Left lung (tissue), 14 donors: ENCODE results near the gene SLC45A2. TPM values are rescaled to one million over a fixed set of nuclear protein-coding genes. Genes with fewer than 3 reads are reported as not detected.
"Not testable (repeated sequence)": the region's sequence is repeated elsewhere in the genome, so short reads cannot be mapped to it uniquely, and the experiment has no call there.

Source experiments
- ATAC-seq: fragments of 200-7000 bp; cut with Tn5 transposase; one replicate; pipeline ENCODE4 v1.9.1; 2020; ENCODE audit warnings: moderate library complexity
- DNase-seq, 4 donors: peaks; one replicate each; pipeline ENCODE4 v3.0.0-alpha.2; 2013 to 2020
- H3K27ac ChIP-seq, 2 donors: fragments of 200-600 bp; sonication (generic) in 1 of 2; one replicate each; pipeline versions ENCODE4 v1.5.0 to v1.8.0; 2020 to 2021
- H3K27me3 ChIP-seq, 2 donors: fragments of 200-600 bp; sonication (generic) in 1 of 2; one replicate each; pipeline versions ENCODE4 v1.5.0 to v1.8.0; 2020 to 2021
- H3K36me3 ChIP-seq, 2 donors: fragments of 200-600 bp; sonication (generic) in 1 of 2; one replicate each; pipeline versions ENCODE4 v1.5.0 to v1.8.0; 2020 to 2021
- H3K4me1 ChIP-seq, 2 donors: fragments of 200-600 bp; one replicate each; pipeline ENCODE4 v1.8.0; 2021
- H3K4me3 ChIP-seq, 2 donors: fragments of 200-600 bp; sonication (generic) in 1 of 2; one replicate each; pipeline versions ENCODE4 v1.5.0 to v1.8.0; 2020 to 2021; ENCODE audit warnings: mild to moderate bottlenecking in 1 of 2
- H3K9me3 ChIP-seq, 2 donors: fragments of 200-600 bp; sonication (generic) in 1 of 2; one replicate each; pipeline versions ENCODE4 v1.5.0 to v1.8.0; 2020 to 2021
- intact Hi-C, 2 donors: fragments of 100-400 bp; cut with DNase I; formaldehyde crosslinking; loops; one replicate each; pipeline versions ENCODE4 v1.11.2 to v1.14.2; 2022
- long read RNA-seq, 12 donors: library from polyadenylated mRNA in 2 of 12; unstranded in 2 of 12; transcript quantifications; one replicate each; pipeline ENCODE4 v2.0.0 and lab custom pipeline, GENCODE V29; 2019 to 2026
- polyA plus RNA-seq, 6 donors: library from polyadenylated mRNA; unstranded; fragments of 120-200 nt; gene quantifications; one replicate each; pipeline ENCODE4 v1.2.1, GENCODE V29; 2013; ENCODE audit not compliant: insufficient read length in 6 of 6
- total RNA-seq, 2 donors: library from RNA; stranded (reverse); fragmentation: NEBNext Ultra II Directional; extraction: Animal tissue kit (Norgen Biotek cat#: 25700); gene quantifications; one replicate each; pipeline ENCODE4 v1.2.1, GENCODE V29; 2021
- TF ChIP-seq, protein P1 (sequence below), 2 donors: fragments of 200-600 bp; sonication (generic) in 1 of 2; IDR thresholded peaks; one replicate each; pipeline versions ENCODE4 v1.5.0 to v1.8.0; 2021; ENCODE audit warnings: antibody characterized with exemption in 2 of 2
- donor health status: DM: no; HTN: yes; CAD: no.
- donor health status: DM: no; HTN: no; CAD: no.

The SLC45A2 gene
- total RNA-seq (not detected), polyA plus RNA-seq (under 1 TPM in 5 of 6 donors, not detected in 1; 0.08 to 0.42 (median 0.12) TPM)
- long read RNA-seq, donor 1 = 0 reads
- long read RNA-seq, donor 2 = 0 reads
- long read RNA-seq, donor 3 = 0 reads
- long read RNA-seq, donor 4 = 0 reads
- long read RNA-seq, donor 5 = 0 reads
- long read RNA-seq, donor 6 = 0 reads
- long read RNA-seq, donor 7 = 0 reads
- long read RNA-seq, donor 8 = 0 reads
- long read RNA-seq, donor 9 = 0 reads
- long read RNA-seq, donor 10 = 0 reads
- long read RNA-seq, donor 11 = 0 reads
- long read RNA-seq, donor 12 = 0 reads

DNA sequence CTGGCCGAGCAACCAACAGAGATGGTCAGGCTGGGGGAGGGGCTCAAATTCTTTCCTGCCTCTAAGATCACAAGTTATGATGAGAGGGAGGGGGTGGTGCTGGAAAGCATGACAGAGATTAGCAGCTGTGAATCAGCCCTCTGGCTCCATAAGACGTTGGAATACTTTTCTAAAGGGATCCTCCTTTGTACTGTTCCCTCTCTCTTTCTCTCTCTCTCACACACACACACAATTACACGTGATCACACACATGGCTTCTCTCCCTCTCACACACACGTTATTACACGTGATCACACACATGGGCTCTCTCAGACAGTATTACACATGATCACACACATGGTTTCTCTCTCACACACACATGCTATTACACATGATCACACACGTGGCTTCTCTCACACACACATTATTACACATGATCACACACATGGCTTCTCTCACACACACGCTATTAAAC is at the start of gene SLC45A2:
Gene SLC45A2 (minus strand): TSS at position 23 of the 454 bp plus-strand sequence. CDS start 110 bp downstream, outside the sequence.
- H3K9me3 ChIP-seq = no peaks in the 10 kb centered on the region
- DNase-seq (no peak), ATAC-seq (no peak)
- H3K27me3 ChIP-seq = no peaks in the 10 kb centered on the region
- no peaks in the 10 kb centered on the region for H3K4me1 ChIP-seq
- TF ChIP-seq, protein P1, sequence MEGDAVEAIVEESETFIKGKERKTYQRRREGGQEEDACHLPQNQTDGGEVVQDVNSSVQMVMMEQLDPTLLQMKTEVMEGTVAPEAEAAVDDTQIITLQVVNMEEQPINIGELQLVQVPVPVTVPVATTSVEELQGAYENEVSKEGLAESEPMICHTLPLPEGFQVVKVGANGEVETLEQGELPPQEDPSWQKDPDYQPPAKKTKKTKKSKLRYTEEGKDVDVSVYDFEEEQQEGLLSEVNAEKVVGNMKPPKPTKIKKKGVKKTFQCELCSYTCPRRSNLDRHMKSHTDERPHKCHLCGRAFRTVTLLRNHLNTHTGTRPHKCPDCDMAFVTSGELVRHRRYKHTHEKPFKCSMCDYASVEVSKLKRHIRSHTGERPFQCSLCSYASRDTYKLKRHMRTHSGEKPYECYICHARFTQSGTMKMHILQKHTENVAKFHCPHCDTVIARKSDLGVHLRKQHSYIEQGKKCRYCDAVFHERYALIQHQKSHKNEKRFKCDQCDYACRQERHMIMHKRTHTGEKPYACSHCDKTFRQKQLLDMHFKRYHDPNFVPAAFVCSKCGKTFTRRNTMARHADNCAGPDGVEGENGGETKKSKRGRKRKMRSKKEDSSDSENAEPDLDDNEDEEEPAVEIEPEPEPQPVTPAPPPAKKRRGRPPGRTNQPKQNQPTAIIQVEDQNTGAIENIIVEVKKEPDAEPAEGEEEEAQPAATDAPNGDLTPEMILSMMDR (IDR thresholded peaks at IDR 0.05) = no peak
- no peak within 1 kb of the TSS for H3K27ac ChIP-seq
- peaks cover 0 to 27% of the 10 kb centered on the region in 2 donors for H3K36me3 ChIP-seq
- intact Hi-C loops = no loop called here
- H3K4me3 ChIP-seq = no peak within 1 kb of the TSS

- DNase-seq (no peak), ATAC-seq (no peak)
- Histone ChIP-seq H3K9me3 (no peaks in the 10 kb centered on the region), H3K27ac (no peak overlapping the region), H3K36me3 (peaks cover 0 to 7% of the 10 kb centered on the region in 2 donors), H3K4me1 (no peaks in the 10 kb centered on the region), H3K27me3 (no peaks in the 10 kb centered on the region), H3K4me3 (no peak overlapping the region)
- TF ChIP-seq, protein P1 (IDR thresholded peaks at IDR 0.05) = no peak
- intact Hi-C loops = no loop called here
Measured at GRCh38 chr5:34031966-34032365, 47.5 kb upstream of the SLC45A2 start.

DNA sequence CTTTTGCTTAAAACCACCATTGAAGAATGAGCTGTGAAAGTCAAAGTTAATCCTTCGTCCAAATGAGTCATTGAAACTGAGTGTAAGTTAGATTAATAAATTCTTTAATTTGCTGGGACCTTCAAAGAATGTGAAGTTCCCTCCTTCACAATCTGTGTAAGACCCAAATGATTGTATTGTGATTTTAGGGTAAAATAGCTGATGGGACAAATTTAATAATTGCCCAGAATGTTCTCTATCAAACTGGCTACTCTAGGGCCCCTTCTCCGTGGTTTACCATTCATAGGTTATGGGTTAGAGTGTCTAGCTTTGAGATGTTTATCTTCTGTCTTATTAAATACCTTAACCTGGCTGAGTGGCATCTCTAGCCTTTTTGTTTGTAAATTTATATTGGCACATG is 46.6 kb upstream of the SLC45A2 start:
- DNase-seq (no peak), ATAC-seq (no peak)
- intact Hi-C loops = no loop called here
- no peaks in the 10 kb centered on the region for H3K4me1 ChIP-seq
- no peaks in the 10 kb centered on the region for H3K27me3 ChIP-seq
- H3K36me3 ChIP-seq = peaks cover 0 to 7% of the 10 kb centered on the region in 2 donors
- no peak overlapping the region for H3K4me3 ChIP-seq
- TF ChIP-seq, protein P1 (IDR thresholded peaks at IDR 0.05) = no peak
- H3K27ac ChIP-seq = no peak overlapping the region
- no peaks in the 10 kb centered on the region for H3K9me3 ChIP-seq

- H3K27ac ChIP-seq, ATAC-seq, H3K36me3 ChIP-seq, DNase-seq, intact Hi-C loops, H3K4me3 ChIP-seq, H3K9me3 ChIP-seq, H3K27me3 ChIP-seq, H3K4me1 ChIP-seq: not testable (repeated sequence)
Measured at GRCh38 chr5:34030585-34030984, 46.1 kb upstream of the SLC45A2 start.

- no peak overlapping the region for H3K4me3 ChIP-seq
- peaks cover 0 to 3% of the 10 kb centered on the region in 2 donors for H3K36me3 ChIP-seq
- intact Hi-C loops = no loop called here
- no peaks in the 10 kb centered on the region for H3K27me3 ChIP-seq
- no peak overlapping the region for H3K27ac ChIP-seq
- no peaks in the 10 kb centered on the region for H3K9me3 ChIP-seq
- DNase-seq = no peak
- ATAC-seq = no peak
- no peaks in the 10 kb centered on the region for H3K4me1 ChIP-seq
- TF ChIP-seq, protein P1 (IDR thresholded peaks at IDR 0.05) = no peak
Measured at GRCh38 chr5:34030048-34030447, 45.6 kb upstream of the SLC45A2 start.

GRCh38 chr5:34028349-34028748 is 43.9 kb upstream of the SLC45A2 start:
- intact Hi-C loops = no loop called here
- Histone ChIP-seq H3K27ac (no peak overlapping the region), H3K36me3 (no peaks in the 10 kb centered on the region), H3K9me3 (no peaks in the 10 kb centered on the region), H3K27me3 (no peaks in the 10 kb centered on the region), H3K4me3 (no peak overlapping the region), H3K4me1 (no peaks in the 10 kb centered on the region)
- DNase-seq = no peak
- no peak for ATAC-seq
- TF ChIP-seq, protein P1 (IDR thresholded peaks at IDR 0.05) = no peak
